ENCODE results near the gene ALPP. TPM values are rescaled to one million over a fixed set of nuclear protein-coding genes. Genes with fewer than 3 reads are reported as not detected.

Gene ALPP
- polyA plus RNA-seq, 1 experiment = not detected

DNA sequence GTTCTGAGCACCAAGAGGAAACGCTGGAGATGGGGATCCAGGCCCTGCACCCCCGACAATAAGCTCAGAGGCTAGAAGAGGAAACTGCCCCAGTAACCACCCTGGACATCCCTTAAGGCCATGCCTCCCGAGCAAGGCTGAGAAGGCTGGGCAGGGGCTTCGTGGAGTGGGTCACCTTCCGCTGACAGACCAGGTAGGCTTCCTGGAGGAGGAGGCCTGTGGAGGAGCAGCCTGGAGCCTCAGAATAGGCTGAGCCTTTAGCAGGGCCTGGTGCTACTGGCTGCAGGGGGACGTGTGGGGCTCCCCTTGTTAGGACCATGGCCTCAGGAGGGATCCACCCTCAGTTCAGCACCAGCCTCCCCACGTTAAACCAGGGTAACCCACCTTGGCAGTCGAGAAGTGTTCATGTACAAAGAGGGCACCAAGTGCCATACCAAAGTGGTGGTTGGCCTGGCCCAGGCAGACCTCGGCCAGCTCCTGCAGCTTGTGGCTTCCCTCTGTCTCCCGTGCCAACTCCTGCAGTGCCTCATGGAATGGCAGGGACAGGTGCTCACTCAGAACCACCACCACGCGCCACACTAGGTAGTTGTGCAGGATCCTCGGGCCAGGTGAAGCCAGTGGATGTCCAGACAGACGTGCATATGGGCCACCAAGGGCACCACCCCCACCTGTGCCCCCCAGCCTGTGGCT lies 28.5 kb upstream of the ALPP start:
- peaks cover 42% of the 10 kb centered on the region for H3K27me3 ChIP-seq (ENCODE audit: control insufficient read depth, insufficient read depth, low read length)

GRCh38 chr2:232350804-232351685 lies 27.5 kb upstream of the ALPP start:
- peaks cover 42% of the 10 kb centered on the region for H3K27me3 ChIP-seq (ENCODE audit: control insufficient read depth, insufficient read depth, low read length)
- POLR2A ChIA-PET = no interaction called here

More for the DNA sequence above, 28.5 kb upstream of the ALPP start:
- ChIA-PET CTCF (no interaction called here), POLR2A (interaction anchor here (0.6 kb wide), 1 partner anchor 14 kb away, joined by 4 read pairs; no protein-coding TSS in a partner anchor)
- DNase-seq (ENCODE audit: low read depth, low spot score) = no peak
- TF ChIP-seq CTCF (IDR thresholded peaks at IDR 0.05; ENCODE audit: low read depth, low read length) = no peak
- Histone ChIP-seq H3K9me3 (ENCODE audit: control insufficient read depth, insufficient read depth, low read length) (peaks cover 2% of the 10 kb centered on the region; the same call in 1 of the 2 replicates), H3K4me3 (ENCODE audit: low read depth, low read length) (no peak overlapping the region), H3K27ac (ENCODE audit: low read depth, low read length) (no peak overlapping the region)

GRCh38 chr2:232351686-232352510 lies 26.7 kb upstream of the ALPP start:
- POLR2A ChIA-PET = no interaction called here
- DNase-seq (ENCODE audit: low read depth, low spot score) = no peak
- no peak for TF ChIP-seq CTCF (IDR thresholded peaks at IDR 0.05; ENCODE audit: low read depth, low read length)
- H3K4me3 ChIP-seq (ENCODE audit: low read depth, low read length) = no peak overlapping the region
- H3K27ac ChIP-seq (ENCODE audit: low read depth, low read length) = no peak overlapping the region
- CTCF ChIA-PET = no interaction called here
- peaks cover 40% of the 10 kb centered on the region for H3K27me3 ChIP-seq (ENCODE audit: control insufficient read depth, insufficient read depth, low read length)
- no peaks in the 10 kb centered on the region; the same call in 1 of the 2 replicates for H3K9me3 ChIP-seq (ENCODE audit: control insufficient read depth, insufficient read depth, low read length)

More at GRCh38 chr2:232350804-232351685, 27.5 kb upstream of the ALPP start:
- Histone ChIP-seq H3K9me3 (ENCODE audit: control insufficient read depth, insufficient read depth, low read length) (no peaks in the 10 kb centered on the region; the same call in 1 of the 2 replicates), H3K27ac (ENCODE audit: low read depth, low read length) (no peak overlapping the region), H3K4me3 (ENCODE audit: low read depth, low read length) (no peak overlapping the region)
- DNase-seq (ENCODE audit: low read depth, low spot score) = no peak
- no peak for TF ChIP-seq CTCF (IDR thresholded peaks at IDR 0.05; ENCODE audit: low read depth, low read length)
- CTCF ChIA-PET = no interaction called here

GRCh38 chr2:232352511-232353091 lies 25.9 kb upstream of the ALPP start:
- Histone ChIP-seq H3K27me3 (ENCODE audit: control insufficient read depth, insufficient read depth, low read length) (peaks cover 39% of the 10 kb centered on the region), H3K27ac (ENCODE audit: low read depth, low read length) (no peak overlapping the region), H3K4me3 (ENCODE audit: low read depth, low read length) (no peak overlapping the region), H3K9me3 (ENCODE audit: control insufficient read depth, insufficient read depth, low read length) (no peaks in the 10 kb centered on the region; the same call in 1 of the 2 replicates)
- ChIA-PET POLR2A (no interaction called here), CTCF (no interaction called here)
- TF ChIP-seq CTCF (IDR thresholded peaks at IDR 0.05; ENCODE audit: low read depth, low read length) = no peak
- DNase-seq (ENCODE audit: low read depth, low spot score) = no peak
